HEK293 (cell line): ENCODE measurements around the gene TXLNA.

Experiments
- CTCF ChIA-PET: fragments of 350-600 bp; formaldehyde crosslinking; extraction: SDS; loops from one replicate; lab custom pipeline; 2021; ENCODE audit warnings: antibody characterized with exemption; lab: Yijun Ruan, JAX
- POLR2A ChIA-PET: fragments of 300-600 bp; formaldehyde crosslinking; extraction: SDS; loops from one replicate; lab custom pipeline; 2020; ENCODE audit warnings: antibody characterized with exemption, inconsistent platforms; lab: Yijun Ruan, JAX
- H3K27ac ChIP-seq: fragments of 200-500 bp; sonication (Bioruptor generic); 2 replicates; pipeline ENCODE4 v1.5.1; 2014; ENCODE audit warnings: low read depth, low read length, control low read depth, inconsistent platforms; ENCODE audit errors: extremely low read depth
- H3K36me3 ChIP-seq, 2 experiments: fragments of 200-500 bp in 1 of 2; sonication (Bioruptor generic) in 1 of 2; 1 replicate in 1 of 2; 2 replicates in 1 of 2; pipeline ENCODE4 v1.5.1; 2014 to 2017; ENCODE audit warnings: inconsistent platforms in 2 of 2, low read length in 2 of 2; ENCODE audit not compliant: control insufficient read depth in 2 of 2, insufficient read depth in 1 of 2
- H3K4me1 ChIP-seq: fragments of 200-500 bp; sonication (Bioruptor generic); 2 replicates; pipeline ENCODE4 v1.5.1; 2014; ENCODE audit warnings: mild to moderate bottlenecking, low read length, inconsistent platforms; ENCODE audit not compliant: control insufficient read depth, insufficient read depth
- H3K4me3 ChIP-seq: 2 replicates; pipeline ENCODE4 v1.5.1; 2011; ENCODE audit warnings: low read depth, mild to moderate bottlenecking, control low read depth, low read length, moderate library complexity
- H3K9me3 ChIP-seq: fragments of 200-500 bp; sonication (Bioruptor generic); 2 replicates; pipeline ENCODE4 v1.5.1; 2014; ENCODE audit warnings: low read depth, low read length, inconsistent platforms; ENCODE audit not compliant: control insufficient read depth, insufficient read depth
- FEZF1 ChIP-seq: fragments of 450-650 bp; formaldehyde crosslinking; IDR thresholded peaks from 2 replicates; pipeline ENCODE4 v1.5.1; 2016; ENCODE audit warnings: missing biosample characterization, missing genetic modification characterization
- GLI2 ChIP-seq: fragments of 450-650 bp; formaldehyde crosslinking; IDR thresholded peaks from 2 replicates; pipeline ENCODE4; 2017; ENCODE audit warnings: missing biosample characterization, missing genetic modification characterization, low read depth, borderline replicate concordance
- GLI4 ChIP-seq: fragments of 450-650 bp; formaldehyde crosslinking; IDR thresholded peaks from 2 replicates; pipeline ENCODE4 v1.5.1; 2016; ENCODE audit warnings: missing biosample characterization, missing genetic modification characterization
- GLIS2 ChIP-seq: fragments of 450-650 bp; formaldehyde crosslinking; IDR thresholded peaks from 2 replicates; pipeline ENCODE4 v1.5.1; 2016; ENCODE audit warnings: missing biosample characterization, missing genetic modification characterization
- HOXD13 ChIP-seq: sonication (generic); formaldehyde crosslinking; IDR thresholded peaks from 2 replicates; pipeline ENCODE4 v1.8.0; 2022; ENCODE audit warnings: missing genetic modification reagents, borderline replicate concordance
- IKZF3 ChIP-seq: fragments of 450-650 bp; IDR thresholded peaks from 2 replicates; pipeline ENCODE4 v1.5.0; 2018; ENCODE audit warnings: missing biosample characterization, mild to moderate bottlenecking, missing genetic modification characterization, moderate library complexity
- KLF8 ChIP-seq: fragments of 450-650 bp; formaldehyde crosslinking; IDR thresholded peaks from 2 replicates; pipeline ENCODE4 v1.5.1; 2016; ENCODE audit warnings: missing biosample characterization, missing genetic modification characterization
- TCF7L2 ChIP-seq: IDR thresholded peaks from 2 replicates; pipeline ENCODE4 v1.6.1; 2011; ENCODE audit warnings: low read depth, mild to moderate bottlenecking, inconsistent platforms, low read length, moderate library complexity, borderline replicate concordance
- ZBTB1 ChIP-seq: fragments of 450-650 bp; formaldehyde crosslinking; IDR thresholded peaks from 2 replicates; pipeline ENCODE4 v1.5.1; 2016; ENCODE audit warnings: missing biosample characterization, missing genetic modification characterization
- ZNF112 ChIP-seq: fragments of 450-650 bp; formaldehyde crosslinking; IDR thresholded peaks from 2 replicates; pipeline ENCODE4 v1.5.0; 2017; ENCODE audit warnings: missing biosample characterization, missing genetic modification characterization
- ZNF133 ChIP-seq: fragments of 450-650 bp; formaldehyde crosslinking; IDR thresholded peaks from 2 replicates; pipeline ENCODE4 v1.5.1; 2016; ENCODE audit warnings: missing biosample characterization, missing genetic modification characterization
- ZNF24 ChIP-seq: fragments of 450-650 bp; formaldehyde crosslinking; IDR thresholded peaks from 2 replicates; pipeline ENCODE4 v1.5.1; 2016; ENCODE audit warnings: missing biosample characterization, missing genetic modification characterization
- ZNF302 ChIP-seq: fragments of 450-650 bp; formaldehyde crosslinking; IDR thresholded peaks from 2 replicates; pipeline ENCODE4 v1.5.1; 2016; ENCODE audit warnings: missing biosample characterization, missing genetic modification characterization, low read depth
- ZNF335 ChIP-seq: fragments of 450-650 bp; formaldehyde crosslinking; conservative IDR thresholded peaks from 2 replicates; pipeline ENCODE4 v1.5.1; 2016; ENCODE audit warnings: missing biosample characterization, missing genetic modification characterization
- ZNF510 ChIP-seq: fragments of 450-650 bp; formaldehyde crosslinking; IDR thresholded peaks from 2 replicates; pipeline ENCODE4 v1.5.1; 2018; ENCODE audit warnings: mild to moderate bottlenecking, missing genetic modification characterization, missing biosample characterization; ENCODE audit not compliant: insufficient replicate concordance
- ZNF707 ChIP-seq: fragments of 450-650 bp; formaldehyde crosslinking; IDR thresholded peaks from 2 replicates; pipeline ENCODE4 v1.5.1; 2016; ENCODE audit warnings: missing biosample characterization, missing genetic modification characterization
- TF ChIP-seq, protein P1 (sequence below): fragments of 450-650 bp; formaldehyde crosslinking; IDR thresholded peaks from 2 replicates; pipeline ENCODE4 v1.5.1; 2016; ENCODE audit warnings: missing biosample characterization, missing genetic modification characterization
- TF ChIP-seq, protein P2 (sequence below): fragments of 450-650 bp; formaldehyde crosslinking; IDR thresholded peaks from 2 replicates; pipeline ENCODE4 v1.5.1; 2016; ENCODE audit warnings: missing biosample characterization, missing genetic modification characterization
- TF ChIP-seq, protein P3 (sequence below): fragments of 450-650 bp; formaldehyde crosslinking; IDR thresholded peaks from 2 replicates; pipeline ENCODE4 v1.5.1; 2016; ENCODE audit warnings: missing biosample characterization, missing genetic modification characterization, low read depth
- TF ChIP-seq, protein P4 (sequence below): fragments of 450-650 bp; formaldehyde crosslinking; IDR thresholded peaks from 2 replicates; pipeline ENCODE4 v1.5.1; 2016; ENCODE audit warnings: missing biosample characterization, missing genetic modification characterization

Gene TXLNA

DNA sequence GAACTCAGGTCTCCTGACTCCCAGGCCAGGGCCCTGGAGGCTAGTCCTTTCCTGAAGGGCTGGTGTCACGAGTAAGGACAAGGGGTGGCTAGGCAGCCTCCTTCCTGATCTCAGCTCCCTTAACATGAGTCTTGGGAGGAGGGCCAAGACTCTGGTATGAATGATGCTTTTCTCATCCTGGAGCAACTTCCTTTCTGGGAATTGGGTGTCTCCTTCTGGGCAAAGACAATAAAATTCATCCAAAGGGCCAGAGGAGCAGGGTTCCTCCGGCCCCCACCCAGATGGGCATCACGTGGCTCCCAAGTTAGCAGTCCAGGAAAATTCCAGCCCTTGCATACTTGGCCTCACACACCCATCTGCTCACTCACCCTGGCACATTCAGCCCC, 67.4 kb downstream of the TXLNA start, which contains the start of gene FAM167B (continued):
- TF ChIP-seq ZNF112 (tag by site-specific recombination) (no peak), ZNF510 (tag by site-specific recombination) (no peak)
- TF ChIP-seq, protein P1, sequence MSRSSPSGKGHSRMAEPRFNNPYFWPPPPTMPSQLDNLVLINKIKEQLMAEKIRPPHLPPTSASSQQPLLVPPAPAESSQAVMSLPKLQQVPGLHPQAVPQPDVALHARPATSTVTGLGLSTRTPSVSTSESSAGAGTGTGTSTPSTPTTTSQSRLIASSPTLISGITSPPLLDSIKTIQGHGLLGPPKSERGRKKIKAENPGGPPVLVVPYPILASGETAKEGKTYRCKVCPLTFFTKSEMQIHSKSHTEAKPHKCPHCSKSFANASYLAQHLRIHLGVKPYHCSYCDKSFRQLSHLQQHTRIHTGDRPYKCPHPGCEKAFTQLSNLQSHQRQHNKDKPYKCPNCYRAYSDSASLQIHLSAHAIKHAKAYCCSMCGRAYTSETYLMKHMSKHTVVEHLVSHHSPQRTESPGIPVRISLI (tag by site-specific recombination): no peak

DNA sequence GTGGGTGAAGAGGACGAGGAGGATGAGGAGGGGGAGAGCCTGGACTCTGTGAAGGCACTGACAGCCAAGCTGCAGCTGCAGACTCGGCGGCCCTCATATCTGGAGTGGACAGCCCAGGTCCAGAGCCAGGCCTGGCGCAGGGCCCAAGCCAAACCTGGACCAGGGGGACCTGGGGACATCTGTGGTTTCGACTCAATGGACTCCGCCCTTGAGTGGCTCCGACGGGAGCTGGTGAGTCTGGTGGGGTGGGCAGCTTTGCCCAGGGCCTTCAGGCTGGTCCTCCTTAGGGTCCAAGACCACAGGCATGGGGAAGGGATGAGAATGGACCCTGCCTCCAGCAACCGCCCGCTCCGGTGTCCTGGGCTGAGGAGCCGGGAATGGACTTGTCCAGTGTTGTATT, 68.0 kb downstream of the TXLNA start:
- Histone ChIP-seq H3K4me1 (no peaks in the 10 kb centered on the region), H3K27ac (no peak overlapping the region), H3K9me3 (no peaks in the 10 kb centered on the region), H3K4me3 (no peak overlapping the region), H3K36me3 (no peaks in the 10 kb centered on the region)
- ChIA-PET CTCF (interaction anchor here (0.6 to 4.3 kb wide), 17 partner anchors 9 to 203 kb away, joined by 3 to 40 read pairs (median 6); no protein-coding TSS in a partner anchor), POLR2A (interaction anchor here (1.2 to 1.8 kb wide), 3 partner anchors 10 to 89 kb away, joined by 4 to 8 read pairs (median 6); partner anchors contain the start of genes HDAC1 and MARCKSL1)
- TF ChIP-seq, protein P2, sequence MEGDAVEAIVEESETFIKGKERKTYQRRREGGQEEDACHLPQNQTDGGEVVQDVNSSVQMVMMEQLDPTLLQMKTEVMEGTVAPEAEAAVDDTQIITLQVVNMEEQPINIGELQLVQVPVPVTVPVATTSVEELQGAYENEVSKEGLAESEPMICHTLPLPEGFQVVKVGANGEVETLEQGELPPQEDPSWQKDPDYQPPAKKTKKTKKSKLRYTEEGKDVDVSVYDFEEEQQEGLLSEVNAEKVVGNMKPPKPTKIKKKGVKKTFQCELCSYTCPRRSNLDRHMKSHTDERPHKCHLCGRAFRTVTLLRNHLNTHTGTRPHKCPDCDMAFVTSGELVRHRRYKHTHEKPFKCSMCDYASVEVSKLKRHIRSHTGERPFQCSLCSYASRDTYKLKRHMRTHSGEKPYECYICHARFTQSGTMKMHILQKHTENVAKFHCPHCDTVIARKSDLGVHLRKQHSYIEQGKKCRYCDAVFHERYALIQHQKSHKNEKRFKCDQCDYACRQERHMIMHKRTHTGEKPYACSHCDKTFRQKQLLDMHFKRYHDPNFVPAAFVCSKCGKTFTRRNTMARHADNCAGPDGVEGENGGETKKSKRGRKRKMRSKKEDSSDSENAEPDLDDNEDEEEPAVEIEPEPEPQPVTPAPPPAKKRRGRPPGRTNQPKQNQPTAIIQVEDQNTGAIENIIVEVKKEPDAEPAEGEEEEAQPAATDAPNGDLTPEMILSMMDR (tag by site-specific recombination): no peak
- no peak for TF ChIP-seq ZNF335 (tag by site-specific recombination)
- no peak for TF ChIP-seq IKZF3 (tag by site-specific recombination)
- TF ChIP-seq KLF8 (tag by site-specific recombination): no peak
- no peak for TF ChIP-seq FEZF1 (tag by site-specific recombination)
- no peak for TF ChIP-seq HOXD13 (CRISPR knock-in tag)
- TF ChIP-seq GLIS2: no peak
- TF ChIP-seq, protein P3, sequence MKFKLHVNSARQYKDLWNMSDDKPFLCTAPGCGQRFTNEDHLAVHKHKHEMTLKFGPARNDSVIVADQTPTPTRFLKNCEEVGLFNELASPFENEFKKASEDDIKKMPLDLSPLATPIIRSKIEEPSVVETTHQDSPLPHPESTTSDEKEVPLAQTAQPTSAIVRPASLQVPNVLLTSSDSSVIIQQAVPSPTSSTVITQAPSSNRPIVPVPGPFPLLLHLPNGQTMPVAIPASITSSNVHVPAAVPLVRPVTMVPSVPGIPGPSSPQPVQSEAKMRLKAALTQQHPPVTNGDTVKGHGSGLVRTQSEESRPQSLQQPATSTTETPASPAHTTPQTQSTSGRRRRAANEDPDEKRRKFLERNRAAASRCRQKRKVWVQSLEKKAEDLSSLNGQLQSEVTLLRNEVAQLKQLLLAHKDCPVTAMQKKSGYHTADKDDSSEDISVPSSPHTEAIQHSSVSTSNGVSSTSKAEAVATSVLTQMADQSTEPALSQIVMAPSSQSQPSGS (tag by site-specific recombination): no peak
- TF ChIP-seq ZNF133 (tag by site-specific recombination): no peak
- TF ChIP-seq ZNF24: no peak
- no peak for TF ChIP-seq GLI2 (tag by site-specific recombination)
- no peak for TF ChIP-seq ZNF707 (tag by site-specific recombination)
- TF ChIP-seq ZBTB1 (tag by site-specific recombination): no peak
- TF ChIP-seq ZNF302 (tag by site-specific recombination): no peak
- TF ChIP-seq, protein P4, sequence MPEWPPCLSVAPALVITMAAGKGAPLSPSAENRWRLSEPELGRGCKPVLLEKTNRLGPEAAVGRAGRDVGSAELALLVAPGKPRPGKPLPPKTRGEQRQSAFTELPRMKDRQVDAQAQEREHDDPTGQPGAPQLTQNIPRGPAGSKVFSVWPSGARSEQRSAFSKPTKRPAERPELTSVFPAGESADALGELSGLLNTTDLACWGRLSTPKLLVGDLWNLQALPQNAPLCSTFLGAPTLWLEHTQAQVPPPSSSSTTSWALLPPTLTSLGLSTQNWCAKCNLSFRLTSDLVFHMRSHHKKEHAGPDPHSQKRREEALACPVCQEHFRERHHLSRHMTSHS (tag by site-specific recombination): no peak
- no peak for TF ChIP-seq GLI4 (tag by site-specific recombination)
- no peak for TF ChIP-seq TCF7L2
